Kidney epithelial cell (primary cell): ENCODE results near the gene ANKRD23. TPM values are rescaled to one million over a fixed set of nuclear protein-coding genes. Genes with fewer than 3 reads are reported as not detected.

ENCODE experiments used
- DNase-seq: peaks from one replicate; pipeline ENCODE4 v3.0.0-alpha.2; 2010; ENCODE audit warnings: low read depth
- H3K27me3 ChIP-seq: 2 replicates; pipeline ENCODE4 v1.6.0; 2011; ENCODE audit warnings: low read length; ENCODE audit not compliant: control insufficient read depth, insufficient read depth
- H3K36me3 ChIP-seq: 2 replicates; pipeline ENCODE4 v1.5.1; 2011; ENCODE audit warnings: low read length; ENCODE audit not compliant: control insufficient read depth, insufficient read depth
- H3K4me3 ChIP-seq: 2 replicates; pipeline ENCODE4 v1.5.1; 2011; ENCODE audit warnings: low read depth, mild to moderate bottlenecking, control low read depth, low read length
- CTCF ChIP-seq: IDR thresholded peaks from 2 replicates; pipeline ENCODE4 v1.5.1; 2011; ENCODE audit warnings: mild to moderate bottlenecking, moderate library complexity, low read length, control low read depth, inconsistent platforms; ENCODE audit not compliant: insufficient read depth, poor library complexity, severe bottlenecking
- total RNA-seq: library from RNA; depleted of rRNA; stranded (reverse); fragments of >200 nt; gene quantifications from 2 replicates; pipeline ENCODE4 v1.2.3, GENCODE V29; 2015

Gene ANKRD23
- total RNA-seq, 1 donor from 2014 or later, result 2.1 TPM

GRCh38 chr2:96856776-96857666, 13.2 kb upstream of the ANKRD23 start:
- DNase-seq, result no peak
- Histone ChIP-seq H3K27me3 (no peaks in the 10 kb centered on the region), H3K36me3 (peaks cover 4% of the 10 kb centered on the region), H3K4me3 (peak overlapping the region; percentile 82)
- no peak for TF ChIP-seq CTCF

GRCh38 chr2:96853321-96853720, 9.5 kb upstream of the ANKRD23 start:
- Histone ChIP-seq H3K27me3 (no peaks in the 10 kb centered on the region), H3K36me3 (no peaks in the 10 kb centered on the region), H3K4me3 (no peak overlapping the region)
- TF ChIP-seq CTCF, result no peak
- no peak for DNase-seq

GRCh38 chr2:96852667-96853066, 8.8 kb upstream of the ANKRD23 start:
- TF ChIP-seq CTCF, result no peak
- Histone ChIP-seq H3K27me3 (no peaks in the 10 kb centered on the region), H3K4me3 (no peak overlapping the region), H3K36me3 (no peaks in the 10 kb centered on the region)
- no peak for DNase-seq

GRCh38 chr2:96848264-96848663, 4.4 kb upstream of the ANKRD23 start:
- DNase-seq, result no peak
- Histone ChIP-seq H3K4me3 (no peak overlapping the region), H3K36me3 (no peaks in the 10 kb centered on the region), H3K27me3 (no peaks in the 10 kb centered on the region)
- TF ChIP-seq CTCF, result no peak

GRCh38 chr2:96847586-96847985, 3.8 kb upstream of the ANKRD23 start:
- Histone ChIP-seq H3K4me3 (no peak overlapping the region), H3K27me3 (no peaks in the 10 kb centered on the region), H3K36me3 (no peaks in the 10 kb centered on the region)
- DNase-seq, result no peak
- TF ChIP-seq CTCF, result no peak

- no peak for TF ChIP-seq CTCF
- no peak for DNase-seq
- Histone ChIP-seq H3K36me3 (no peaks in the 10 kb centered on the region), H3K4me3 (no peak overlapping the region), H3K27me3 (no peaks in the 10 kb centered on the region)
These were observed 3.0 kb upstream of the ANKRD23 start for GRCh38 chr2:96846825-96847224.
